Vagina (tissue), 2 donors: ENCODE data around the gene DDA1. TPM values are rescaled to one million over a fixed set of nuclear protein-coding genes. Genes with fewer than 3 reads are reported as not detected.

Source experiments
- DNase-seq, 2 donors: peaks; one replicate each; pipeline ENCODE4 v3.0.0-alpha.2; 2017; ENCODE audit errors: extremely low spot score in 2 of 2
- H3K27ac ChIP-seq: fragments of 200-600 bp; sonication (generic); one replicate; pipeline ENCODE4 v1.5.1; 2019
- H3K27me3 ChIP-seq: fragments of 200-600 bp; sonication (generic); one replicate; pipeline ENCODE4 v1.5.1; 2019
- H3K36me3 ChIP-seq, 2 donors: fragments of 200-600 bp; sonication (generic); one replicate each; pipeline ENCODE4 v1.5.1; 2017 to 2019
- H3K4me1 ChIP-seq: fragments of 200-600 bp; sonication (generic); one replicate; pipeline ENCODE4 v1.5.1; 2019
- H3K4me3 ChIP-seq, 2 donors: fragments of 200-600 bp; sonication (generic); 1 replicate in 1 of 2; 2 replicates in 1 of 2; pipeline ENCODE4 v1.5.1; 2016 to 2019
- H3K9me3 ChIP-seq: fragments of 200-600 bp; sonication (generic); one replicate; pipeline ENCODE4 v1.5.1; 2019
- CTCF ChIP-seq, 3 experiments: fragments of 450-650 bp in 2 of 3; fragments of 200-600 bp in 1 of 3; sonication (generic) in 1 of 3; IDR thresholded peaks; one replicate each; pipeline ENCODE4 v1.5.1; 2017 to 2019; ENCODE audit warnings: antibody characterized with exemption in 3 of 3, mild to moderate bottlenecking in 2 of 3, moderate library complexity in 2 of 3
- POLR2A ChIP-seq, 2 donors: fragments of 450-650 bp; IDR thresholded peaks; one replicate each; pipeline ENCODE4 v1.6.1; 2017; ENCODE audit warnings: antibody characterized with exemption in 2 of 2, mild to moderate bottlenecking in 2 of 2, moderate library complexity in 2 of 2
- POLR2AphosphoS5 ChIP-seq, 2 donors: sonication (generic); formaldehyde crosslinking; IDR thresholded peaks; one replicate each; pipeline ENCODE4 v1.9.0; 2017; ENCODE audit warnings: antibody characterized with exemption in 2 of 2, mild to moderate bottlenecking in 2 of 2, low read depth in 1 of 2; ENCODE audit not compliant: insufficient read depth in 1 of 2
- intact Hi-C: fragments of 100-400 bp; cut with DNase I; formaldehyde crosslinking; loops from one replicate; pipeline ENCODE4 v1.15.1; 2023
- total RNA-seq: library from RNA; depleted of rRNA; stranded (reverse); fragments of >200 nt; gene quantifications from one replicate; pipeline ENCODE4 v1.2.3, GENCODE V29; 2016

DDA1 gene
- total RNA-seq, 1 donor from 2014 or later = 12.0 TPM

- no peak for TF ChIP-seq POLR2AphosphoS5 (IDR thresholded peaks at IDR 0.05; ENCODE audit: insufficient read depth in 1 of 2, low read depth in 1 of 2)
- TF ChIP-seq POLR2A (IDR thresholded peaks at IDR 0.05) = no peak
- TF ChIP-seq CTCF (IDR thresholded peaks at IDR 0.05) = no peak
- H3K36me3 ChIP-seq = peaks cover 0 to 18% of the 10 kb centered on the region in 2 donors
- no peak overlapping the region for H3K4me3 ChIP-seq
- no peaks in the 10 kb centered on the region for H3K27me3 ChIP-seq
- DNase-seq = no peak
- intact Hi-C loops = no loop called here
- no peak overlapping the region for H3K27ac ChIP-seq
- H3K9me3 ChIP-seq = no peaks in the 10 kb centered on the region
- peaks cover 20% of the 10 kb centered on the region for H3K4me1 ChIP-seq
Measured at GRCh38 chr19:17323300-17323963, 14.1 kb downstream of the DDA1 start.

GRCh38 chr19:17323964-17324332, 14.6 kb downstream of the DDA1 start:
- H3K9me3 ChIP-seq = no peaks in the 10 kb centered on the region
- H3K36me3 ChIP-seq = peaks cover 0 to 18% of the 10 kb centered on the region in 2 donors
- H3K27me3 ChIP-seq = peaks cover 4% of the 10 kb centered on the region
- peaks cover 24% of the 10 kb centered on the region for H3K4me1 ChIP-seq
- no peak overlapping the region for H3K4me3 ChIP-seq
- H3K27ac ChIP-seq = no peak overlapping the region
- intact Hi-C loops = no loop called here
- TF ChIP-seq CTCF (IDR thresholded peaks at IDR 0.05) (no peak), POLR2A (IDR thresholded peaks at IDR 0.05) (no peak), POLR2AphosphoS5 (IDR thresholded peaks at IDR 0.05; ENCODE audit: insufficient read depth in 1 of 2, low read depth in 1 of 2) (no peak)
- no peak for DNase-seq

- Histone ChIP-seq H3K9me3 (no peaks in the 10 kb centered on the region), H3K36me3 (peaks cover 0 to 13% of the 10 kb centered on the region in 2 donors), H3K4me1 (peaks cover 30% of the 10 kb centered on the region), H3K27me3 (peaks cover 7% of the 10 kb centered on the region), H3K27ac (no peak overlapping the region), H3K4me3 (no peak overlapping the region)
- no peak for DNase-seq
- intact Hi-C loops = no loop called here
- no peak for TF ChIP-seq POLR2A (IDR thresholded peaks at IDR 0.05)
- TF ChIP-seq POLR2AphosphoS5 (IDR thresholded peaks at IDR 0.05; ENCODE audit: insufficient read depth in 1 of 2, low read depth in 1 of 2) = no peak
Measured at GRCh38 chr19:17324357-17325114, 15.2 kb downstream of the DDA1 start.

- Histone ChIP-seq H3K4me1 (peaks cover 30% of the 10 kb centered on the region), H3K9me3 (no peaks in the 10 kb centered on the region), H3K36me3 (peaks cover 0 to 7% of the 10 kb centered on the region in 2 donors), H3K27me3 (peaks cover 7% of the 10 kb centered on the region), H3K4me3 (no peak overlapping the region), H3K27ac (no peak overlapping the region)
- no peak for TF ChIP-seq POLR2A (IDR thresholded peaks at IDR 0.05)
- no peak for TF ChIP-seq CTCF (IDR thresholded peaks at IDR 0.05)
- no peak for TF ChIP-seq POLR2AphosphoS5 (IDR thresholded peaks at IDR 0.05; ENCODE audit: insufficient read depth in 1 of 2, low read depth in 1 of 2)
- DNase-seq = no peak
- intact Hi-C loops = no loop called here
Measured at GRCh38 chr19:17325133-17325532, 15.8 kb downstream of the DDA1 start.

GRCh38 chr19:17325881-17326594, 16.7 kb downstream of the DDA1 start:
- no peak for DNase-seq
- TF ChIP-seq CTCF (IDR thresholded peaks at IDR 0.05) (no peak), POLR2A (IDR thresholded peaks at IDR 0.05) (no peak), POLR2AphosphoS5 (IDR thresholded peaks at IDR 0.05; ENCODE audit: insufficient read depth in 1 of 2, low read depth in 1 of 2) (no peak)
- no peak overlapping the region for H3K27ac ChIP-seq
- peaks cover 7% of the 10 kb centered on the region for H3K27me3 ChIP-seq
- peaks cover 30% of the 10 kb centered on the region for H3K4me1 ChIP-seq
- no peaks in the 10 kb centered on the region for H3K9me3 ChIP-seq
- intact Hi-C loops = no loop called here
- no peaks in the 10 kb centered on the region for H3K36me3 ChIP-seq
- H3K4me3 ChIP-seq = no peak overlapping the region
